Breast epithelium (tissue), 3 donors: ENCODE data around the gene YJU2.

Experiments
- CTCF ChIP-seq, 3 donors: fragments of 450-650 bp; IDR thresholded peaks; one replicate each; pipeline ENCODE4 v1.5.1; 2016 to 2017; ENCODE audit warnings: antibody characterized with exemption in 3 of 3, mild to moderate bottlenecking in 3 of 3, moderate library complexity in 3 of 3
- POLR2A ChIP-seq: fragments of 450-650 bp; IDR thresholded peaks from one replicate; pipeline ENCODE4 v1.6.1; 2016; ENCODE audit warnings: antibody characterized with exemption, mild to moderate bottlenecking, moderate library complexity

DNA sequence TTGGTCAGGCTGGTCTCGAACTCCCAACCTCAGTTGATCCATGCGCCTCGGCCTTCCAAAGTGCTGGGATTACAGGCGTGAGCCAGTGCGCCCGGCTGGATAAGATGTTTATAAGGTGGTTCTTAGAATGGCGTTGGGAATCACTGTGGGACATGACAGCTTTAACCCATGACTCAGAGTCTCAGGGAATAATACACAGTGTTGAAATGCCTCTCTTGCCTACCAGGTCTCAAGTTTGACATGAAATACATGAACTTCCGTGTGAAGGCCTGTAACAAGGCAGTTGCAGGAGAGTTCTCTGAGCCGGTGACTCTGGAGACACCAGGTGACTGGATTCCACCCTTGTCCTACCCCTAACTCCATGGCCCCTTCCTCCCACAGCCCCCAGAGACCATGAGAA, 70.1 kb downstream of the YJU2 start:
- TF ChIP-seq CTCF (IDR thresholded peaks at IDR 0.05): no peak
- no peak for TF ChIP-seq POLR2A
